Activated CD4-positive, alpha-beta T cell treated with anti-CD3 and anti-CD28 coated beads, Interleukin-2, amount 10 ng/mL, durations not matched to agents 24 days and 14 days (primary cell): ENCODE data around the gene ATAT1. TPM values are rescaled to one million over a fixed set of nuclear protein-coding genes. Genes with fewer than 3 reads are reported as not detected.

Source experiments
- DNase-seq: peaks from one replicate; pipeline ENCODE4 v3.0.0; 2022
- H3K27ac Mint-ChIP-seq: one replicate; pipeline ENCODE4 v1.8.0; 2022; ENCODE audit warnings: mild to moderate bottlenecking, mixed read lengths
- H3K27me3 Mint-ChIP-seq: one replicate; pipeline ENCODE4 v1.8.0; 2022; ENCODE audit warnings: mixed read lengths
- H3K36me3 Mint-ChIP-seq: one replicate; pipeline ENCODE4 v1.8.0; 2022; ENCODE audit warnings: low read depth, mild to moderate bottlenecking, mixed read lengths
- H3K4me1 Mint-ChIP-seq: one replicate; pipeline ENCODE4 v1.8.0; 2021; ENCODE audit warnings: mixed read lengths
- H3K4me3 Mint-ChIP-seq: one replicate; pipeline ENCODE4 v1.8.0; 2022; ENCODE audit warnings: mild to moderate bottlenecking, moderate library complexity, mixed read lengths
- H3K9me3 Mint-ChIP-seq: one replicate; pipeline ENCODE4 v1.8.0; 2021; ENCODE audit warnings: mixed read lengths
- intact Hi-C: fragments of 100-400 bp; cut with micrococcal nuclease; formaldehyde crosslinking; loops from one replicate; pipeline ENCODE4 v1.15.1; 2023
- total RNA-seq: library from RNA; stranded (reverse); gene quantifications from 2 replicates; pipeline ENCODE4 v1.2.3, GENCODE V29; 2022

Gene ATAT1
- total RNA-seq, 1 donor from 2014 or later: 14.4 TPM

- Mint-ChIP-seq H3K27ac (peak within 1 kb of the TSS; percentile 93), H3K9me3 (no peaks in the 10 kb centered on the region), H3K27me3 (no peaks in the 10 kb centered on the region), H3K4me3 (peak within 1 kb of the TSS; percentile 94), H3K4me1 (peaks cover 52% of the 10 kb centered on the region), H3K36me3 (peaks cover 55% of the 10 kb centered on the region)
- DNase-seq: peak; percentile 95
- intact Hi-C loops: loop anchor here (1.0 to 10.0 kb wide), 2 partner anchors 222 to 809 kb away; partner anchors contain the start of genes GTF2H4 and MICB
These were observed 59.6 kb downstream of the ATAT1 start, which contains the start of gene PPP1R18 for GRCh38 chr6:30686009-30686907. Gene PPP1R18 (minus strand): TSS chr6:30686645. CDS start chr6:30686018, 627 bp downstream.

GRCh38 chr6:30686908-30687658, 60.4 kb downstream of the ATAT1 start:
- Mint-ChIP-seq H3K4me1 (peaks cover 53% of the 10 kb centered on the region), H3K36me3 (peaks cover 47% of the 10 kb centered on the region)

GRCh38 chr6:30687659-30688431, 61.2 kb downstream of the ATAT1 start:
- intact Hi-C loops: loop anchor here (1.0 to 10.0 kb wide), 2 partner anchors 29 to 807 kb away; partner anchors contain the start of genes MDC1 and MICB
- H3K9me3 Mint-ChIP-seq: no peaks in the 10 kb centered on the region
- H3K4me3 Mint-ChIP-seq: peak overlapping the region; percentile 94
- peak overlapping the region; percentile 93 for H3K27ac Mint-ChIP-seq
- H3K36me3 Mint-ChIP-seq: peaks cover 40% of the 10 kb centered on the region
- peaks cover 49% of the 10 kb centered on the region for H3K4me1 Mint-ChIP-seq
- DNase-seq: peak; percentile 64
- no peaks in the 10 kb centered on the region for H3K27me3 Mint-ChIP-seq

More at GRCh38 chr6:30686908-30687658, 60.4 kb downstream of the ATAT1 start:
- H3K4me3 Mint-ChIP-seq: peak overlapping the region; percentile 94
- no peaks in the 10 kb centered on the region for H3K27me3 Mint-ChIP-seq
- intact Hi-C loops: loop anchor here (1.0 to 10.0 kb wide), 3 partner anchors 30 to 808 kb away; partner anchors contain the start of genes GTF2H4, MDC1 and MICB
- H3K27ac Mint-ChIP-seq: peak overlapping the region; percentile 93
- no peaks in the 10 kb centered on the region for H3K9me3 Mint-ChIP-seq
- peak; percentile 96 for DNase-seq

- Mint-ChIP-seq H3K4me3 (peak overlapping the region; percentile 94), H3K36me3 (peaks cover 33% of the 10 kb centered on the region)
- intact Hi-C loops: loop anchor here (10.0 kb wide), 1 partner anchor 806 kb away; the partner anchor contains the start of gene MICB
These were observed 61.9 kb downstream of the ATAT1 start for GRCh38 chr6:30688569-30688968.

GRCh38 chr6:30689022-30689865, 62.6 kb downstream of the ATAT1 start:
- H3K27ac Mint-ChIP-seq: peak overlapping the region; percentile 64
- intact Hi-C loops: loop anchor here (10.0 kb wide), 1 partner anchor 806 kb away; the partner anchor contains the start of gene MICB

More at GRCh38 chr6:30688569-30688968, 61.9 kb downstream of the ATAT1 start:
- no peaks in the 10 kb centered on the region for H3K9me3 Mint-ChIP-seq
- peak overlapping the region; percentile 93 for H3K27ac Mint-ChIP-seq
- no peak for DNase-seq
- H3K27me3 Mint-ChIP-seq: no peaks in the 10 kb centered on the region
- peaks cover 46% of the 10 kb centered on the region for H3K4me1 Mint-ChIP-seq

GRCh38 chr6:30689985-30690384, 63.3 kb downstream of the ATAT1 start:
- Mint-ChIP-seq H3K9me3 (no peaks in the 10 kb centered on the region), H3K4me1 (peaks cover 46% of the 10 kb centered on the region), H3K27me3 (no peaks in the 10 kb centered on the region), H3K27ac (peak overlapping the region; percentile 89), H3K4me3 (peak overlapping the region; percentile 94), H3K36me3 (peaks cover 20% of the 10 kb centered on the region)
- peak; percentile 65 for DNase-seq
- intact Hi-C loops: loop anchor here (10.0 kb wide), 1 partner anchor 805 kb away; the partner anchor contains the start of gene MICB

More at GRCh38 chr6:30689022-30689865, 62.6 kb downstream of the ATAT1 start:
- Mint-ChIP-seq H3K27me3 (no peaks in the 10 kb centered on the region), H3K9me3 (no peaks in the 10 kb centered on the region), H3K36me3 (peaks cover 26% of the 10 kb centered on the region), H3K4me1 (peaks cover 46% of the 10 kb centered on the region), H3K4me3 (peak overlapping the region; percentile 94)
- DNase-seq: peak; percentile 63

- H3K4me3 Mint-ChIP-seq: peak within 1 kb of the TSS; percentile 94
- peaks cover 44% of the 10 kb centered on the region for H3K4me1 Mint-ChIP-seq
- peak within 1 kb of the TSS; percentile 89 for H3K27ac Mint-ChIP-seq
- peaks cover 14% of the 10 kb centered on the region for H3K36me3 Mint-ChIP-seq
- intact Hi-C loops: no loop called here
- DNase-seq: peak; percentile 93
- H3K27me3 Mint-ChIP-seq: no peaks in the 10 kb centered on the region
- no peaks in the 10 kb centered on the region for H3K9me3 Mint-ChIP-seq
These were observed 63.9 kb downstream of the ATAT1 start, which contains the start of gene NRM for GRCh38 chr6:30690403-30691207. Gene NRM (minus strand): TSS chr6:30690984. CDS start chr6:30690974, 10 bp downstream.

- H3K27me3 Mint-ChIP-seq: no peaks in the 10 kb centered on the region
- peak overlapping the region; percentile 94 for H3K4me3 Mint-ChIP-seq
- peaks cover 39% of the 10 kb centered on the region for H3K4me1 Mint-ChIP-seq
- peaks cover 7% of the 10 kb centered on the region for H3K36me3 Mint-ChIP-seq
- intact Hi-C loops: no loop called here
- no peak for DNase-seq
- peak overlapping the region; percentile 41 for H3K27ac Mint-ChIP-seq
- H3K9me3 Mint-ChIP-seq: no peaks in the 10 kb centered on the region
These were observed 64.7 kb downstream of the ATAT1 start for GRCh38 chr6:30691208-30691847.

Other genes with a start within 250 kb of the ATAT1 start
- 484 and 488 TPM in 2 replicates for gene HLA-E, start 137.4 kb upstream of the ATAT1 start, total RNA-seq
- gene GNL1, start 70.4 kb upstream of the ATAT1 start, total RNA-seq: 80.9 and 93.0 TPM in 2 replicates
- gene PRR3, start 69.6 kb upstream of the ATAT1 start, total RNA-seq: 38.2 and 39.7 TPM in 2 replicates
- 123 and 125 TPM in 2 replicates for gene ABCF1, start 55.4 kb upstream of the ATAT1 start, total RNA-seq
- gene PPP1R10, start 9.6 kb upstream of the ATAT1 start, total RNA-seq: 106 and 107 TPM in 2 replicates
- 79.4 and 83.6 TPM in 2 replicates for gene MRPS18B, start 9.0 kb upstream of the ATAT1 start, total RNA-seq
- gene C6orf136, start 20.3 kb downstream of the ATAT1 start, total RNA-seq: 28.9 and 39.4 TPM in 2 replicates
- gene DHX16, start 46.1 kb downstream of the ATAT1 start, total RNA-seq: 53.4 and 56.7 TPM in 2 replicates
- 167 and 169 TPM in 2 replicates for gene PPP1R18, start 59.8 kb downstream of the ATAT1 start, total RNA-seq
- gene NRM, start 64.1 kb downstream of the ATAT1 start, total RNA-seq: 20.2 and 20.5 TPM in 2 replicates
- 93.9 and 97.2 TPM in 2 replicates for gene MDC1, start 90.4 kb downstream of the ATAT1 start, total RNA-seq
- 1,084 and 1,089 TPM in 2 replicates for gene TUBB, start 93.5 kb downstream of the ATAT1 start, total RNA-seq
- 239 and 260 TPM in 2 replicates for gene FLOT1, start 115.8 kb downstream of the ATAT1 start, total RNA-seq
- 512 and 516 TPM in 2 replicates for gene IER3, start 117.7 kb downstream of the ATAT1 start, total RNA-seq